Neural progenitor cell (in vitro differentiated cells): ENCODE results near the gene MAN2B2. TPM values are rescaled to one million over a fixed set of nuclear protein-coding genes. Genes with fewer than 3 reads are reported as not detected.

Source experiments
- DNase-seq: peaks from one replicate; pipeline ENCODE4 v3.0.0-alpha.2; 2016; ENCODE audit warnings: low spot score
- H2AFZ ChIP-seq: fragments of 200-600 bp; sonication (generic); replicated peaks from 2 replicates; pipeline ENCODE4 v1.6.1; 2016; ENCODE audit warnings: antibody characterized with exemption
- H3F3A ChIP-seq: fragments of 200-600 bp; sonication (generic); 2 replicates; pipeline ENCODE4 v1.6.1; 2016; ENCODE audit warnings: antibody characterized with exemption, low read depth
- H3K27ac ChIP-seq: fragments of 200-600 bp; sonication (generic); 2 replicates; pipeline ENCODE4 v1.5.1; 2016; ENCODE audit warnings: mild to moderate bottlenecking
- H3K27me3 ChIP-seq: fragments of 200-600 bp; sonication (generic); 2 replicates; pipeline ENCODE4 v1.6.1; 2016; ENCODE audit warnings: mild to moderate bottlenecking, moderate library complexity
- H3K36me3 ChIP-seq: fragments of 200-600 bp; sonication (generic); 2 replicates; pipeline ENCODE4 v1.5.1; 2016
- H3K4me1 ChIP-seq: fragments of 200-600 bp; sonication (generic); 2 replicates; pipeline ENCODE4 v1.6.1; 2016; ENCODE audit warnings: mixed run types
- H3K4me2 ChIP-seq: fragments of 200-600 bp; sonication (generic); 2 replicates; pipeline ENCODE4 v1.6.1; 2016
- H3K4me3 ChIP-seq: fragments of 200-600 bp; sonication (generic); 2 replicates; pipeline ENCODE4 v1.5.1; 2016
- H3K79me2 ChIP-seq: fragments of 200-600 bp; sonication (generic); 2 replicates; pipeline ENCODE4 v1.6.1; 2016; ENCODE audit warnings: low read depth
- H3K9ac ChIP-seq: fragments of 200-600 bp; sonication (generic); 2 replicates; pipeline ENCODE4 v1.6.1; 2016
- H3K9me3 ChIP-seq: fragments of 200-600 bp; sonication (generic); 2 replicates; pipeline ENCODE4 v1.5.1; 2016; ENCODE audit warnings: low read depth
- H4K20me1 ChIP-seq: fragments of 200-600 bp; sonication (generic); 2 replicates; pipeline ENCODE4 v1.6.1; 2016; ENCODE audit warnings: low read depth
- H3K27ac Mint-ChIP-seq: 3 replicates; pipeline ENCODE4 v1.8.0; 2021; ENCODE audit warnings: mixed read lengths
- H3K27me3 Mint-ChIP-seq: 2 replicates; pipeline ENCODE4 v1.8.0; 2022; ENCODE audit warnings: low read depth, mild to moderate bottlenecking, inconsistent platforms, moderate library complexity, mixed read lengths; ENCODE audit not compliant: insufficient read depth
- H3K36me3 Mint-ChIP-seq: 3 replicates; pipeline ENCODE4 v1.8.0; 2021; ENCODE audit warnings: mixed read lengths
- H3K4me1 Mint-ChIP-seq: 3 replicates; pipeline ENCODE4 v1.8.0; 2021; ENCODE audit warnings: mixed read lengths
- H3K4me3 Mint-ChIP-seq: 3 replicates; pipeline ENCODE4 v1.8.0; 2021; ENCODE audit warnings: mild to moderate bottlenecking, moderate library complexity, mixed read lengths
- H3K9me3 Mint-ChIP-seq: 3 replicates; pipeline ENCODE4 v1.8.0; 2020; ENCODE audit warnings: mixed read lengths
- EZH2 ChIP-seq: fragments of 200-600 bp; sonication (generic); IDR thresholded peaks from 2 replicates; pipeline ENCODE4 v1.6.1; 2017; ENCODE audit warnings: antibody characterized with exemption, mild to moderate bottlenecking, moderate library complexity
- EZH2phosphoT487 ChIP-seq: fragments of 200-600 bp; sonication (generic); IDR thresholded peaks from 2 replicates; pipeline ENCODE4 v1.6.1; 2017; ENCODE audit warnings: antibody characterized with exemption
- total RNA-seq: library from RNA; depleted of rRNA; stranded (reverse); fragments of >200 nt; gene quantifications from 2 replicates; pipeline ENCODE4 v1.2.3, GENCODE V29; 2015; ENCODE audit warnings: low replicate concordance
- TF ChIP-seq, protein P1 (sequence below): fragments of 200-600 bp; sonication (generic); IDR thresholded peaks from 2 replicates; pipeline ENCODE4 v1.5.1; 2017; ENCODE audit warnings: antibody characterized with exemption, mild to moderate bottlenecking

Gene MAN2B2
- total RNA-seq, 1 donor from 2014 or later = 2.7 TPM

DNA sequence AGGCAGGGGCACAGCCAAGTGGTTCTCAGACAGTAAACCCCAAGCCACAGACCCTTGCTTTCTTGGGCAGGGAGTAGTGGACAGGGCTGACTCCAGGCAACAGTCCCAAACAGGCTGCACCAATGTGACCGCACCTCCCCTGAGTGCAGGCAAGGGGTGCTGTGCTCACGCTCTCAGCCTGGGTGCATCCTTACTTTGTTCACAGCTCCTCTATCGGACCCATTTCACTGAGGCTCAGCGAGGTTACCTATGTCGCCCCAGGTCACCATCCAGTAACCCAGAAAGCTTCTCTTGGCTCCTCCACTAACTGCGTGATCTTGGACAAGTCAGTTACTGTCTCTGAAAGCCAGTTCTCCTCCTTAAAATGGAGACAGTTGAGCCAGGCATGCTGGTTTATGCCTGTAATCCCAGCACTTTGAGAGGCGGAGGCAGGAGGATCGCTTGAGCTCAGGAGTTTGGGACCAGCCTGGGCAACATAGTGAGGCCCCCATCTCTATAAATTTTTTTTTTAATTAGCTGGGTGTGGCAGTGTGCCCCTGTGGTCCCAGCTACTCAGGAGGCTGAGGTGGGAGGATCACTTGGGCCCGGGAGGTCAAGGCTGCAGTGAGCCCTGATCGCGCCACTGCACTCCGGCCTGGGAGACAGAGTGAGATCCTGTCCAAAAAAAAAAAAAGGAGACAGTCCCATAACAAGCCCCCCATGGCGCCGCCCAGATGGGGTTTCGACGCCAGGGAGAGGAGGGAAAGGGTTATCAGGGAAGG, 823 bp upstream of the MAN2B2 start:
- peaks cover 30% of the 10 kb centered on the region for H3K27me3 ChIP-seq
- TF ChIP-seq EZH2 (no peak), EZH2phosphoT487 (no peak)
- TF ChIP-seq, protein P1, sequence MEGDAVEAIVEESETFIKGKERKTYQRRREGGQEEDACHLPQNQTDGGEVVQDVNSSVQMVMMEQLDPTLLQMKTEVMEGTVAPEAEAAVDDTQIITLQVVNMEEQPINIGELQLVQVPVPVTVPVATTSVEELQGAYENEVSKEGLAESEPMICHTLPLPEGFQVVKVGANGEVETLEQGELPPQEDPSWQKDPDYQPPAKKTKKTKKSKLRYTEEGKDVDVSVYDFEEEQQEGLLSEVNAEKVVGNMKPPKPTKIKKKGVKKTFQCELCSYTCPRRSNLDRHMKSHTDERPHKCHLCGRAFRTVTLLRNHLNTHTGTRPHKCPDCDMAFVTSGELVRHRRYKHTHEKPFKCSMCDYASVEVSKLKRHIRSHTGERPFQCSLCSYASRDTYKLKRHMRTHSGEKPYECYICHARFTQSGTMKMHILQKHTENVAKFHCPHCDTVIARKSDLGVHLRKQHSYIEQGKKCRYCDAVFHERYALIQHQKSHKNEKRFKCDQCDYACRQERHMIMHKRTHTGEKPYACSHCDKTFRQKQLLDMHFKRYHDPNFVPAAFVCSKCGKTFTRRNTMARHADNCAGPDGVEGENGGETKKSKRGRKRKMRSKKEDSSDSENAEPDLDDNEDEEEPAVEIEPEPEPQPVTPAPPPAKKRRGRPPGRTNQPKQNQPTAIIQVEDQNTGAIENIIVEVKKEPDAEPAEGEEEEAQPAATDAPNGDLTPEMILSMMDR = no peak
- H3K9ac ChIP-seq = no peak overlapping the region
- no peaks in the 10 kb centered on the region for H3K4me1 ChIP-seq
- H3K79me2 ChIP-seq = no peaks in the 10 kb centered on the region
- H3K36me3 Mint-ChIP-seq = no peaks in the 10 kb centered on the region
- peaks cover 13% of the 10 kb centered on the region for H3K27me3 Mint-ChIP-seq
- H3K9me3 ChIP-seq = no peaks in the 10 kb centered on the region
- DNase-seq = no peak
- peak overlapping the region; percentile 92 for H3K4me3 ChIP-seq
- H3K4me3 Mint-ChIP-seq = peak overlapping the region; percentile 88
- peak overlapping the region; percentile 98 for H3K4me2 ChIP-seq
- H3K27ac Mint-ChIP-seq = no peak overlapping the region
- no peaks in the 10 kb centered on the region for H4K20me1 ChIP-seq
- H3K9me3 Mint-ChIP-seq = no peaks in the 10 kb centered on the region
- no peaks in the 10 kb centered on the region for H3K4me1 Mint-ChIP-seq
- H2AFZ ChIP-seq = peak overlapping the region; percentile 86
- no peak overlapping the region for H3K27ac ChIP-seq
- H3K36me3 ChIP-seq = no peaks in the 10 kb centered on the region
- H3F3A ChIP-seq = peaks cover 3% of the 10 kb centered on the region

- peak overlapping the region; percentile 46 for H3K9ac ChIP-seq
- H3K27ac ChIP-seq = no peak overlapping the region
- Mint-ChIP-seq H3K27ac (no peak overlapping the region), H3K4me1 (no peaks in the 10 kb centered on the region), H3K27me3 (peaks cover 19% of the 10 kb centered on the region), H3K4me3 (peak overlapping the region; percentile 78), H3K9me3 (peaks cover 2% of the 10 kb centered on the region), H3K36me3 (peaks cover 5% of the 10 kb centered on the region)
- peaks cover 30% of the 10 kb centered on the region for H3K27me3 ChIP-seq
- no peak for DNase-seq
- H3K4me2 ChIP-seq = peak overlapping the region; percentile 98
- TF ChIP-seq, protein P1 = no peak
- TF ChIP-seq EZH2 (no peak), EZH2phosphoT487 (no peak)
- H2AFZ ChIP-seq = peak overlapping the region; percentile 86
- H3F3A ChIP-seq = peaks cover 3% of the 10 kb centered on the region
- H3K4me3 ChIP-seq = peak overlapping the region; percentile 92
- H4K20me1 ChIP-seq = no peaks in the 10 kb centered on the region
- H3K36me3 ChIP-seq = no peaks in the 10 kb centered on the region
- no peaks in the 10 kb centered on the region for H3K79me2 ChIP-seq
- no peaks in the 10 kb centered on the region for H3K9me3 ChIP-seq
- H3K4me1 ChIP-seq = no peaks in the 10 kb centered on the region
These were observed 683 bp downstream of the MAN2B2 start for GRCh38 chr4:6575503-6576240.

DNA sequence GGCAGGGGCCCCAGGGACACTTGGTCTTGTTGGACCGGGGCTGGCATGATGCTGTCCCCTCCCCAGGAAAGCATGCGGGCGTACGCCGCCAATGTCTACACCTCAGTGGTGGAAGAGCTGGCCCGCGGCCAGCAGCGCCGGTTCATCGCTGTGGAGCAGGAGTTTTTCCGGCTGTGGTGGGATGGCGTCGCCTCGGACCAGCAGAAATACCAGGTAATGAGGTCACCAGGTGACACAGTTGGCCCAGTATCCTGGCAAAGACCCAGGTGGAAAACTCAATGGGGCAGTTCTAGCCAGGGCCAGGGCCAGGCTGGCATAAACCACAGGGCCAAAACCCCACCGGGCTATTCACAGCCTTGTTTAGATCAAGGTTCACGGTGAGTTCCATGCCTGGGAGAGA, 1.5 kb downstream of the MAN2B2 start:
- peaks cover 3% of the 10 kb centered on the region for H3F3A ChIP-seq
- H3K4me3 ChIP-seq = no peak overlapping the region
- no peaks in the 10 kb centered on the region for H3K36me3 ChIP-seq
- Mint-ChIP-seq H3K4me1 (no peaks in the 10 kb centered on the region), H3K27me3 (peaks cover 16% of the 10 kb centered on the region), H3K4me3 (no peak overlapping the region), H3K9me3 (peaks cover 2% of the 10 kb centered on the region), H3K36me3 (peaks cover 5% of the 10 kb centered on the region), H3K27ac (no peak overlapping the region)
- no peak overlapping the region for H2AFZ ChIP-seq
- H3K79me2 ChIP-seq = no peaks in the 10 kb centered on the region
- peaks cover 27% of the 10 kb centered on the region for H3K27me3 ChIP-seq
- H3K27ac ChIP-seq = no peak overlapping the region
- H4K20me1 ChIP-seq = no peaks in the 10 kb centered on the region
- TF ChIP-seq, protein P1 = no peak
- TF ChIP-seq EZH2 = no peak
- no peak for TF ChIP-seq EZH2phosphoT487
- no peak overlapping the region for H3K9ac ChIP-seq
- DNase-seq = no peak
- H3K4me1 ChIP-seq = no peaks in the 10 kb centered on the region
- no peaks in the 10 kb centered on the region for H3K9me3 ChIP-seq
- no peak overlapping the region for H3K4me2 ChIP-seq
